ENCODE results near the gene SLC48A1.

SLC48A1 gene

GRCh38 chr12:47773062-47773857, at the start of gene SLC48A1:
Gene SLC48A1 (plus strand): TSS chr12:47773238. CDS start chr12:47773305, 67 bp downstream.
- in situ Hi-C loops (cut with MboI; ENCODE audit: low pct_unique_long_range_greater_than_20kb, low sequenced_read_pairs): no loop called here
- DNase-seq: no peak

- in situ Hi-C loops (cut with MboI; ENCODE audit: low pct_unique_long_range_greater_than_20kb, low sequenced_read_pairs): loop anchor here (25.0 kb wide), 1 partner anchor 112 kb away; no protein-coding TSS in a partner anchor
- DNase-seq: no peak
Measured at GRCh38 chr12:47725091-47725772, 47.8 kb upstream of the SLC48A1 start, which contains the start of gene ENDOU. Gene ENDOU (minus strand): TSS chr12:47725490. CDS start chr12:47725413, 77 bp downstream.

- no peak for DNase-seq
- in situ Hi-C loops (cut with MboI; ENCODE audit: low pct_unique_long_range_greater_than_20kb, low sequenced_read_pairs): loop anchor here (25.0 kb wide), 1 partner anchor 111 kb away; no protein-coding TSS in a partner anchor
Measured at GRCh38 chr12:47725893-47726292, 47.1 kb upstream of the SLC48A1 start.

GRCh38 chr12:47729233-47729632, 43.8 kb upstream of the SLC48A1 start:
- DNase-seq: no peak
- in situ Hi-C loops (cut with MboI; ENCODE audit: low pct_unique_long_range_greater_than_20kb, low sequenced_read_pairs): loop anchor here (25.0 kb wide), 1 partner anchor 108 kb away; no protein-coding TSS in a partner anchor

DNA sequence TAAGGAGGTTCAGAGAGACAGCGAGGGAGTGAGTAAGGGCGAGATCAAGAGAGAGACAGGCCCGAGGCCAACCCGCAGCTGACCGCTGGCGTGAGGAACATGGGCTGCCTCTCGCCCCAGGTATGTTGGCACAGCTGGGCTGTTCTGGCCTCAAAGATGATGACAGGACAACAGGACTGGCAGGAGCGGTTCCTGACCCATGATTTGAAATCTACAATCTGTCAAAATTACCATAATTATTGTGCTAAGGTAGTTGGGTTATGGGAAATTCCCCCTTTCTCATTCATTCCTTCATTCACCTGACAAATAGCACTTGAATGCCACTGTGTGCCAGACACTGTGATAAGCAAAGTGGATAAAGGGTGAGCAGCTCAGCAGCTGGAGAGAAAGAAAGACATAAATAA, 42.7 kb upstream of the SLC48A1 start:
- DNase-seq: no peak
- in situ Hi-C loops (cut with MboI; ENCODE audit: low pct_unique_long_range_greater_than_20kb, low sequenced_read_pairs): loop anchor here (25.0 kb wide), 1 partner anchor 107 kb away; no protein-coding TSS in a partner anchor

DNA sequence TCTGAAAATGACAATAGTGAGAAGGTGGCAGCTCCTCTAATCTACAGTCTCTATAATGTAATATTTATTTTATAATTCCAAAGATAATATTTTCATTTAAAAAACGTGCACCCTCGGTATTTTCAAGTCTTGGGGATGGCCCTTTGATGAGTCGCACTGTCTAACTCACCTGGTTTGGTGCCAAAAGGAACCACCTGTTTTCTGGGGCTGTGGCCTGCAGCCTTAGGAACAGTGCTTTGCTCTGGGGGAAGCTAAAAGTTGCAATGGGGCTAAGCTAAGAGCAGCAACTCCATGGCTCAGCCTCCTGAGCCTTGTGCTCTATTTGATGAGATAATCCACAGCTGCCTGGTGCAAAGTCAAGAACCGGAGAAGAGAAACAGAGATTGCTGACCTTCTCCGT, 41.3 kb upstream of the SLC48A1 start:
- no peak for DNase-seq
- in situ Hi-C loops (cut with MboI; ENCODE audit: low pct_unique_long_range_greater_than_20kb, low sequenced_read_pairs): loop anchor here (25.0 kb wide), 1 partner anchor 106 kb away; no protein-coding TSS in a partner anchor

DNA sequence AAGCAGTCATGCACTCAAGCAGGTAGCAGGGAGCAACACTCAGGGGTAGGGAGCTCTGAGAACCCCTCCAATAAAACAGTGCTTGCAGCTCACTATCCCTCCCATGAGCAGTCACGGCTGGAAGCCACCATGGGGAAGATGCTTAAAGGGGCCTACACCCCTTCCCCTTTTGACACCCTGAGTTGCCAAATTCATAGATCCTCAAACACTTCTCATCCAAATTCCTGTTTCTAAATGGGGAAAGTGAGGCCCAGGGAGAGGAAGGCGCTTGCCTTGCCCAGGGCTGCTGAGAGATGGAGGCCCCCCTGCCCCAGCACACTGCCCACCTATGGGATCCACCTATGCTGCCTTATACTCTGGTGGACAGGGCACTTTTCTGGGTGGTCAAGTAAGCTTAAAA, 40.5 kb upstream of the SLC48A1 start:
- in situ Hi-C loops (cut with MboI; ENCODE audit: low pct_unique_long_range_greater_than_20kb, low sequenced_read_pairs): loop anchor here (25.0 kb wide), 1 partner anchor 105 kb away; no protein-coding TSS in a partner anchor

GRCh38 chr12:47733142-47733541, 39.9 kb upstream of the SLC48A1 start:
- in situ Hi-C loops (cut with MboI; ENCODE audit: low pct_unique_long_range_greater_than_20kb, low sequenced_read_pairs): loop anchor here (25.0 kb wide), 1 partner anchor 104 kb away; no protein-coding TSS in a partner anchor

More for the DNA sequence above, 40.5 kb upstream of the SLC48A1 start:
- DNase-seq: no peak

GRCh38 chr12:47734725-47735480, 38.1 kb upstream of the SLC48A1 start:
- no peak for DNase-seq
- in situ Hi-C loops (cut with MboI; ENCODE audit: low pct_unique_long_range_greater_than_20kb, low sequenced_read_pairs): loop anchor here (25.0 kb wide), 1 partner anchor 102 kb away; no protein-coding TSS in a partner anchor

More at GRCh38 chr12:47733142-47733541, 39.9 kb upstream of the SLC48A1 start:
- no peak for DNase-seq

DNA sequence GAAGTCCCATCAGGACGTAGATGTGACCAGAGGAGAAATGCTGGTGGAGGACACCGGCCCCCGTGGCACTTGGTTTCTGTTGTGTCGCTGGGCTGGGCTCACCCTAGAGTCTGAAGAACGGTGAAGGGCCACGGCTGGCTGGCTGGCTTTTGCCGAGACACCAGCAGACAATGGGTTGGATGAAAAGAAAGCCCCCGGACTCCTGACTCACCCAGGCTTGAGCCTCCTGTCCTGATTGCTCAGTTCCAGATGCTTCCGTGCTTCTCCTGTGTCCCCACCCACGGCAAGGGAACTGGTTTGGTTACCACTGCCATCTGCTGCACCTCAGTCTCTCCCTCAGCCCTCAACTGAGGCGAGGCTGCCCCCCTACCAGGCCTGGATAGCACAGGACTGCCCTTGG, 37.4 kb upstream of the SLC48A1 start:
- no peak for DNase-seq
- in situ Hi-C loops (cut with MboI; ENCODE audit: low pct_unique_long_range_greater_than_20kb, low sequenced_read_pairs): loop anchor here (25.0 kb wide), 1 partner anchor 102 kb away; no protein-coding TSS in a partner anchor

DNA sequence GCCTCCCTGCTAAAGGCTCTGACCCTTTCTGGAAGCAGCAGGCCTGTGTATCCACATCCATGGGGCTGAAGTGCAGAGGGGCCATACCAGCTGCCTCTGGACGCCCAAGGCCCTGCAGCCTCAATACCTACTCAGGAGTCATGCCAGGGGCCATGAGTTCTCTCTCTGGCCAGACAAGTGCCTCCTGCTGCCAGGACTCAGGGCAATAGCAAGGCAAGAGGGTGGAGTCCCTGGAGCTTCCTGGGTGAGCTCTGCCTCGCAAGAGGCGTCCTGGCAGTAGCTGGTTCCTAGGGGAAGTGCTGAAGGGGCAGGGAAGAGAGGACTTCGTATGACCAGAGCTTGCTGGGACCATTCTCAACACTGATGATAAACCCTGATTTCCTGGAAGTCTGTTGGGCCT, 36.8 kb upstream of the SLC48A1 start:
- DNase-seq: no peak
- in situ Hi-C loops (cut with MboI; ENCODE audit: low pct_unique_long_range_greater_than_20kb, low sequenced_read_pairs): loop anchor here (25.0 kb wide), 1 partner anchor 101 kb away; no protein-coding TSS in a partner anchor

GRCh38 chr12:47736877-47737676, 36.0 kb upstream of the SLC48A1 start:
- in situ Hi-C loops (cut with MboI; ENCODE audit: low pct_unique_long_range_greater_than_20kb, low sequenced_read_pairs): loop anchor here (25.0 kb wide), 1 partner anchor 100 kb away; no protein-coding TSS in a partner anchor
- DNase-seq: no peak

DNA sequence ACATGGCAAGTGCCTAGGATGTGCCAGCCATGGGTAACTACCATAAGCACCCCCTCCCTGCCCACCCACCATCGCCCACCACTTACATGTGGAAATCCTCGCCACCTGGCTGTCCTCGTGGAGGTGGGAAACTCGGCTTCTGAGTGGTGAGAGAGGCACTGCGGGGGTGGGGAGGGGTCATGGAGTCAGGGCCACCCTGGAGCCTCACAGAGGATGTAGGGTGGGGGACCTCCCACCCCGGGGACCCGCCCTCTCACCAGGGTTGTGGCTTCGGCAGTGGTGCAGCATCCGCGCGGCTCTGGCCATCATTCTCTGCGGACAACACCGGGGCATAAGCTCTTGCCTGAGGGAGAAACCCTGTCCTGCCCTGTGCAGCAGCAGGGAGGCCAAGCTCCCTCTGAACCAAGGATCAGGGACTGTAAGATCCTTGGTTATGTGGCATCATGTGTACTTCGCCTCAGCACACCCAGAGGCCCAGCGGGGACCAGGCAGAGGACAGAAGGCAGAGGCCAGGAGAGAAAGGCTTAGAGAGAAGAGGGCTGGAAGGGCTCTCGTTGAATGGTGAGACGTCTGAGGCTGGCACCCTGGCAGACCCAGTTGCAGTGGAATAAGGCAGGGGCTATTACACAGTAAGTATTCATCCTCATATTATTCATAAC, 35.0 kb upstream of the SLC48A1 start:
- in situ Hi-C loops (cut with MboI; ENCODE audit: low pct_unique_long_range_greater_than_20kb, low sequenced_read_pairs): loop anchor here (25.0 kb wide), 1 partner anchor 99 kb away; no protein-coding TSS in a partner anchor
- DNase-seq: no peak

DNA sequence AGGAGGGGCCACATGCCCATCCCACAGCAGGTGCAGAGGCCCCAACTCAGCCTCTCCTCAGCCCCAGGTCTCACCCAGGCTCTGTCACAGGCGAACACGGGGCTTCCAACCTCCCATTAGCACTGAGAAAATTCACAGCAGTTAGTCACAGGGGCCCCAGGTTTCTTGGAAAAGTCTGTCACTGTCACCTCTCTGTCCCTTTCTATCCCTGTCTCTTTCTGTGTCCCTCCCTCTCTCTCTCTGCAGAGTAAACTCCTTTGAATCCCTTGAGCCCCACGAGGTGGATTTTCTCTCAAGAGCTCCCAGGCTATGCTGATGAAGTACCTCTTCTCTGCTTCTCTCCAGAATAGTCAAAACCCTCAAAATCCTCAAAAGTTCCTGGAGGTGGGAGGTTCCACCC, 33.7 kb upstream of the SLC48A1 start:
- in situ Hi-C loops (cut with MboI; ENCODE audit: low pct_unique_long_range_greater_than_20kb, low sequenced_read_pairs): loop anchor here (25.0 kb wide), 1 partner anchor 98 kb away; no protein-coding TSS in a partner anchor
- no peak for DNase-seq

GRCh38 chr12:47739979-47740378, 33.1 kb upstream of the SLC48A1 start:
- peak; percentile 16 for DNase-seq
- in situ Hi-C loops (cut with MboI; ENCODE audit: low pct_unique_long_range_greater_than_20kb, low sequenced_read_pairs): loop anchor here (5.0 to 25.0 kb wide), 2 partner anchors 37 to 97 kb away; no protein-coding TSS in a partner anchor

- in situ Hi-C loops (cut with MboI; ENCODE audit: low pct_unique_long_range_greater_than_20kb, low sequenced_read_pairs): loop anchor here (5.0 to 25.0 kb wide), 2 partner anchors 37 to 97 kb away; no protein-coding TSS in a partner anchor
- DNase-seq: no peak
Measured at GRCh38 chr12:47740606-47741339, 32.3 kb upstream of the SLC48A1 start.

DNA sequence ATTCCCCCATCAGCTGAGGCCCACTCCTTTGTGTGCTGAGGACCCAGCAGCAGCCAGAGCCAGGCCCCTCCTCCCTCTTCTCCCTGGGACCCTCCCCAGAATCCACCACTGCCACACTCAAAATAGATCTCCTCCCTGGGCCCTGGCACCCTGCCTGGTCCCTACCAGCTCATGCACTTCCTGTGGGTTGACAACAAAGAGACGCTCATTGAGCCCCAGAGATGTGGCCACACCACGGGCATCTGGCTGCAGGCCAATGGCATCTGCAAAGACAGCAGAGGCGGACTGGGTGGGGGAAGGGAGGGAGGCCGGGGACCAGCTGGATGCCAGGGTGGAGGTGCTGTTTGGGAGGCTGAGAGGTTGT, 31.7 kb upstream of the SLC48A1 start:
- in situ Hi-C loops (cut with MboI; ENCODE audit: low pct_unique_long_range_greater_than_20kb, low sequenced_read_pairs): loop anchor here (5.0 to 25.0 kb wide), 2 partner anchors 36 to 96 kb away; no protein-coding TSS in a partner anchor
- DNase-seq: peak; percentile 50
